Testis (tissue), 5 donors: ENCODE measurements around the gene CCDC90B. TPM values are rescaled to one million over a fixed set of nuclear protein-coding genes. Genes with fewer than 3 reads are reported as not detected.

Experiments used
- DNase-seq: peaks from one replicate; pipeline ENCODE4 v3.0.0-alpha.2; 2019
- H3K27ac ChIP-seq, 2 donors: fragments of 200-600 bp; sonication (generic); one replicate each; pipeline ENCODE4 v1.5.1; 2019
- H3K27me3 ChIP-seq: fragments of 200-600 bp; sonication (generic); one replicate; pipeline ENCODE4 v1.5.1; 2019
- H3K36me3 ChIP-seq: fragments of 200-600 bp; sonication (generic); one replicate; pipeline ENCODE4 v1.5.1; 2017; ENCODE audit warnings: low read depth; ENCODE audit errors: missing control alignments
- H3K4me1 ChIP-seq: fragments of 200-600 bp; sonication (generic); one replicate; pipeline ENCODE4 v1.5.1; 2019
- H3K4me3 ChIP-seq, 2 donors: fragments of 200-600 bp; sonication (generic); one replicate each; pipeline ENCODE4 v1.5.1; 2017 to 2019
- H3K9me3 ChIP-seq: fragments of 200-600 bp; sonication (generic); one replicate; pipeline ENCODE4 v1.5.1; 2017
- CTCF ChIP-seq, 3 experiments: fragments of 450-650 bp in 2 of 3; fragments of 200-600 bp in 1 of 3; sonication (generic) in 1 of 3; IDR thresholded peaks; one replicate each; pipeline ENCODE4 v1.5.1; 2016 to 2019; ENCODE audit warnings: antibody characterized with exemption in 3 of 3, mild to moderate bottlenecking in 2 of 3, moderate library complexity in 1 of 3
- POLR2A ChIP-seq: fragments of 450-650 bp; IDR thresholded peaks from one replicate; pipeline ENCODE4 v1.6.1; 2017; ENCODE audit warnings: antibody characterized with exemption, mild to moderate bottlenecking, moderate library complexity
- WGBS, 2 donors: methylation state at CpG; one replicate each; pipeline ENCODE4 v1.1.5; 2018; 5-methylcytosine and 5-hydroxymethylcytosine counted together
- intact Hi-C: fragments of 100-400 bp; cut with DNase I; formaldehyde crosslinking; loops from one replicate; pipeline ENCODE4 v1.15.1; 2023; ENCODE audit warnings: low total_unique reads
- long read RNA-seq, 2 donors: transcript quantifications; one replicate each; lab custom pipeline, GENCODE V29; 2026
- polyA plus RNA-seq: library from polyadenylated mRNA; stranded (reverse); fragments of 350-450 nt; fragmentation: Illumina TruSeq; extraction: RNeasy Lipid Tissue Mini Kit (QIAGEN cat#74804); gene quantifications from one replicate; pipeline ENCODE4 v1.2.3, GENCODE V29; 2014; ENCODE audit warnings: low read depth, low replicate concordance; ENCODE audit not compliant: insufficient read depth
- total RNA-seq, 2 donors: library from RNA; depleted of rRNA; stranded (reverse); fragments of >200 nt; gene quantifications; one replicate each; pipeline ENCODE4 v1.2.3, GENCODE V29; 2016

Gene CCDC90B
- total RNA-seq (10 to 100 TPM; 67.4 to 78.3 TPM), polyA plus RNA-seq (162 TPM)
- long read RNA-seq, donor 1, full-length matches to known transcripts = 39 of 44 reads
- long read RNA-seq, donor 1, partial matches to known transcripts = 0 of 44 reads
- long read RNA-seq, donor 1, other reads (novel, unspliced or antisense) = 5 of 44 reads
- long read RNA-seq, donor 2, full-length matches to known transcripts = 26 of 33 reads
- long read RNA-seq, donor 2, partial matches to known transcripts = 7 of 33 reads
- long read RNA-seq, donor 2, other reads (novel, unspliced or antisense) = 0 of 33 reads

GRCh38 chr11:83285771-83286528 lies at the start of gene CCDC90B:
Gene CCDC90B, minus strand, starts transcription at chr11:83286367. Its CDS starts 395 bp downstream, at chr11:83285972.
- intact Hi-C loops = no loop called here
- H3K4me1 ChIP-seq = peaks cover 4% of the 10 kb centered on the region
- H3K9me3 ChIP-seq = no peaks in the 10 kb centered on the region
- 0% methylated on average over 31 to 55 of the region's 55 CpGs for WGBS, 2 donors
- no peaks in the 10 kb centered on the region for H3K27me3 ChIP-seq
- no peaks in the 10 kb centered on the region for H3K36me3 ChIP-seq
- H3K27ac ChIP-seq = peak within 1 kb of the TSS; percentile 96 to 99
- peak within 1 kb of the TSS; percentile 70 to 78 for H3K4me3 ChIP-seq
- TF ChIP-seq CTCF (IDR thresholded peaks at IDR 0.05) (peak in 1 of 3 experiments; percentile 29), POLR2A (no peak)
- peak; percentile 98 for DNase-seq

- intact Hi-C loops = no loop called here
- no peaks in the 10 kb centered on the region for H3K4me1 ChIP-seq
- TF ChIP-seq POLR2A = no peak
- TF ChIP-seq CTCF (IDR thresholded peaks at IDR 0.05) = no peak
- DNase-seq = no peak
- whole genome bisulfite sequencing, 2 donors = 92 to 93% methylated on average over 4 of the region's 4 CpGs
- no peak overlapping the region for H3K27ac ChIP-seq
- no peaks in the 10 kb centered on the region for H3K27me3 ChIP-seq
- no peaks in the 10 kb centered on the region for H3K36me3 ChIP-seq
- no peak overlapping the region for H3K4me3 ChIP-seq
- H3K9me3 ChIP-seq = no peaks in the 10 kb centered on the region
Measured at GRCh38 chr11:83335446-83336070, 49.4 kb upstream of the CCDC90B start.

GRCh38 chr11:83330303-83330702 lies 44.1 kb upstream of the CCDC90B start:
- Histone ChIP-seq H3K27me3 (no peaks in the 10 kb centered on the region), H3K27ac (no peak overlapping the region), H3K4me1 (no peaks in the 10 kb centered on the region), H3K9me3 (no peaks in the 10 kb centered on the region), H3K36me3 (no peaks in the 10 kb centered on the region), H3K4me3 (no peak overlapping the region)
- WGBS, 2 donors = 78 to 82% methylated on average over 2 of the region's 2 CpGs
- TF ChIP-seq POLR2A (no peak), CTCF (IDR thresholded peaks at IDR 0.05) (no peak)
- no peak for DNase-seq
- intact Hi-C loops = no loop called here

GRCh38 chr11:83326326-83326725 lies 40.2 kb upstream of the CCDC90B start:
- WGBS, 2 donors = 86 to 100% methylated on average over 1 of the region's 1 CpG

More at GRCh38 chr11:83326326-83326725, 40.2 kb upstream of the CCDC90B start:
- Histone ChIP-seq H3K9me3 (no peaks in the 10 kb centered on the region), H3K36me3 (no peaks in the 10 kb centered on the region), H3K4me1 (no peaks in the 10 kb centered on the region), H3K4me3 (no peak overlapping the region), H3K27me3 (no peaks in the 10 kb centered on the region), H3K27ac (no peak overlapping the region)
- TF ChIP-seq CTCF (IDR thresholded peaks at IDR 0.05) = no peak
- TF ChIP-seq POLR2A = no peak
- no peak for DNase-seq
- intact Hi-C loops = no loop called here
